Tongue (tissue), 2 donors: ENCODE results near the gene FGFR2. TPM values are rescaled to one million over a fixed set of nuclear protein-coding genes. Genes with fewer than 3 reads are reported as not detected.

Experiments
- DNase-seq: peaks from one replicate; pipeline ENCODE4 v3.0.0-alpha.2; 2015
- total RNA-seq: library from RNA; depleted of rRNA; stranded (reverse); fragments of >200 nt; gene quantifications from one replicate; pipeline ENCODE4 v1.2.3, GENCODE V29; 2014

Gene FGFR2
- total RNA-seq, 1 donor from 2014 or later = 50.6 TPM

DNA sequence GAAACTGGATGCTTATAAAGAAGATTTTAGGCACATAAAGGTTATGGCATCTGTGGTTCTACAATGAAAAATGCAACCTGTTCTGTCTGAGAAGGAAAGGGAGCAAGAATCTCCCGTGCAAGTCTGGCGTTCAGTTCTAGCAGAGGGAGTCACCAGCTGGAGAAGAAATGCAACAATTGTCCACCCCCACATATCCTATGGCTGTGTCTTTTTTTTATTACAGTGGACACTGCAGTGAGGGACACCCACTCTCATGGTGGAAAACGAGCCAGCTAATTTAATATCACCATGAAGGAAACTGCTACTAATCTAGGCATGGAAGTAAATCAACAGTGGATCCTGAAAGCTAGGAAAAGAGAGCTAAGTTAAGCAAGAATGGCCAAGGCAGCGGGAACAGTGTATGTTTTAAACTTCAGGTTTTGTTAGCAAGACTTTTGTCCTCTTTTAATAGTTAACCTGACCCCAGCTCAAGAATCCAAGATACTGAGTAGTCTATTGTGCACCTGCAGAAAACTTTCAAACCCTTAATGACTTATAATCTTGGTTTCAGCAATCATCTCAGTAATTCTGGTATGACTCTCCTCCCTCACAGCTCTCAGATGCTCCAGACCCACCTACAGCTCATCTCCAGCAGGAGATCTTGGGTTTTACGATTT, 149.3 kb downstream of the FGFR2 start:
- DNase-seq = no peak

DNA sequence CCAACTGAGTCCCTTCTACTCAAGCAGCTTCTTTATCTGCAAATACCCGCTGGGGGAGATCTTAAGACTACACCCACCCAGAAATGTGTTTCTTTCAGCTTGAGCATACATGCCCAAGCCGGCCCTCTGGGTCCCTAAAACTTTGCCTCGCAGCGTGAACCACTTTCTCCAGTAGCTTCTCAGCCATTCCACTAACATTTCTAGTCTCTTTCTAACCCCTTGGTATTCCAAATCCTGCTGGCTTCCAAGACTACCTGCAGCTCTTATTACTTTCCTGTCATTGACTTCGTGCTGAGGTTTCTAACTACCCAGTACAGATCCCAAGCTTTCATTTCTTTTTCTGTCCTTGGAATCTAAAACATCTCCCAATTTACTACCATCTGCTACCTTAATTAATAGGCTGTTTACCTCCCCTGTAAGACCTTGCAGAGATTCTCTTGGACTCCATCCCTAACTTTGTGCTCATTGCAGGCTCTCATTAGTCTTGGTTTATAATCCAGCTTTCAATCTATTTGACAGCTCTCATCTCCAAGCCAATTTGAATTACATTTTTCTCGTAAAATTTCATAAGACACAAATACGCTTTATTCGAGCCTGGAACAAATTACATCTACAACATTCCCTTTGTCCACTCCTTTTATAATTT, 153.6 kb downstream of the FGFR2 start:
- no peak for DNase-seq

- no peak for DNase-seq
These were observed 155.9 kb downstream of the FGFR2 start for GRCh38 chr10:121442086-121442935.

DNA sequence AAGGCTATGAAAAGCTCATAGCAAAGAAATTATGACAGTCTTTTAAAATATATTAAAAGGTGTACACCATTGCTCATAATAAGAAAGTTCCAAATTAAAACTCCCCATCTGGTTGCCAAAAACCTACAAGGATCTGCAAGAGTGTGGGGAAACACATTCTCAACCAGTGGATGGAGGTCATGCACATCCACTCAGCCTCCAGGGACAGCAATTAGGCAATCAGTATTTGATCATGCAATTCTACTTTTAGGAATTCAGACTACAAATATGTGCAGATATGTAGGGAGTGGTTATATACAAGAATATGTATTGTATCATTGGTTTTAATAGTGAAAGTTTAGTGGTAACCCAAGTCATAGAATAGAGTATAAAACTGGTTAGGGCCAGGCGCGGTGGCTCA, 157.8 kb downstream of the FGFR2 start:
- no peak for DNase-seq

- DNase-seq = no peak
These were observed 159.9 kb downstream of the FGFR2 start for GRCh38 chr10:121438333-121438732.

DNA sequence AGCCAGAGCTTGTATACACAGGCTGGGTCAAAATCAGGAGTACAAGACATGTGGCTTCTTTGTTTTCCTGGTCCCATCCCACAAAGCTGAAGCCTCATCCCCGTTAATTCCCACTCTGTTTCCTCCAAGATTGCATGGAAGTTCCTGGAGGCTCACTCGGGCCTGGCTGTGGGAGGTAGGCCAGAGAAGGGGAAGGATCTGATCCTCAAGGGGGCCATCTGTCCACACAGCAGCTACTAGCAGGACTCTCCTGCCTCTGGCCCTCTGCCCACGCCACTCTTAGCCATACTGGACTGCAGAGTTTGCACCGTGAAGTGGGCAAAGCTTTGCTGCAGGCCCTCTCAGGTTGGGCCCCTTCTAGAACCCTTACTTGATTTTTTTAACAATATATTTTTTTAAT, 160.6 kb downstream of the FGFR2 start:
- peak; percentile 34 for DNase-seq

GRCh38 chr10:121436630-121437341, 161.5 kb downstream of the FGFR2 start:
- DNase-seq = peak; percentile 35

GRCh38 chr10:121436281-121436629, 162.0 kb downstream of the FGFR2 start:
- DNase-seq = no peak

DNA sequence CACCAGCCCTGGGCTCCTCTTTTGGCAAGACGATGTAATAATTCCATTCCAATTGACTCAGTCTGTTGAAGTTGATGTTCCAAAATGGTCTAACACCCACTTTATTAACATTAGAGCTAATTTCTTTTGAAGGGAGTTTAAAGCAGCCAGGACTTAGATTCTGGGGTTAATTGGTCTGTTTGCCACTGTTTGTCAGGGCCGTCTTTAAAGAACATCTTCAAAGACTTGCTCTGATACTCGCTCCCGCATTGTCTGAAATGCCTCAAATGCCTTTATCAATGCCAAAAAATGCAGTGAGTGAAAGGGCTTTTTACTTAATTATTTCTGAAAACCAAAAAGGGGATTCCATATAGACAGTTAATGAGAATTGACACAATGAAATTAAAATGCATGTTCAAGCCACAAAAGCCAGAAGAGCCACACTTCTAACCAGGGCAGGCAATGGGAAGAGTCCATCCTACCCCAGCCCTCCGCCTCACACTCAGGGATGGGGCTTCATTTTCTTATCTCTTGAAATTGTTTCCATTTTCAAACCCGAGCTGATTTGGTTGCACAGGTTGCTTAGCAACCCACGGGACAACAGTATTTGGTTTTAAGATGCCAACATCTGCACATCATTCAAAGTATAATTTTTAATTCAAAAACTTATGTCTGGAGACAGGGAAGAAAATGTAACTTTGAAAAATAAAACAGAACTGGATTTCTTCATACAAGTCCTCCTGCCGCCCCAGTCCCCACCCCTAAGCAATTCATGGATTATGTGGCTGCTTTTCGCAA, 163.0 kb downstream of the FGFR2 start:
- no peak for DNase-seq

DNA sequence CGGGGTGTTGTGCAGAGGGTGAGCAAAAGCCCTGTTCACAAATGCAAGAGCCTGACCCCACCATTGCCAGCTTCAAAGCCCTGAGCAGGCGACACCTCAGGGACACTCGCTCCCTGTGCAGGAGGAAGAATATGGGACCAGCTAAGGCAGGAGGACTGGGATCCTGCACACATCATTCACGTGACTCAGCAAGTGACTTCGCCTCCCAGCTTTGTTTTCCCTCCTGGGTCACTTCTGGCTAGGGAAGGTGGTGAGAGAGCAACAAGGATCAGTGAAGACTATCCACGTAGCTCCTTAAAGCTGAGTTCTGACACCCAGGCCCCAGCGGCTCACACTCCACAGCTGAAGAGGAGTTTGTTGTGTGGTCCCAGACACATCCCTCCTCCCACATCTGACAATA, 164.3 kb downstream of the FGFR2 start:
- no peak for DNase-seq

DNA sequence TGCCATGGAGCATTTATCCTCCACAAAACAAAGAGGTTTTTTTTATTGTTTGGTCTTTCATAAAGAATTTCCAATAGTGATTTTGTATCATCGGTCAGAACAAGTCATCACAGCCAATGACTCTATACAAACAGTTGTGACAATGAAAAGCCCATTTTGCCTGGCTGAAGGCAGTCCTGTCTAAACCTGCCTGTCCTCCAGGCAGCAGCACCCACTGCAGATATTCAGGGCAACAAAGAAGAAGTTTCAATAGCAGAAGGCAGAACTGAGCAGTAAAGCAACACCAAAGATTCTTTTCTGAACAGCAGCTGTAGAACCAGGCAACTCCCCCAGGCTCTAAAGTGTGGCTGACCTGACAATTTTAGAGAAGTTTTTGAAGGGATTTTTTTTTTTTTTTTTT, 169.4 kb downstream of the FGFR2 start:
- no peak for DNase-seq
